Thyroid gland (tissue), 4 donors: ENCODE measurements around the gene LHX6.

Experiments
- CTCF ChIP-seq, 6 experiments: fragments of 200-600 bp in 3 of 6; fragments of 450-650 bp in 3 of 6; sonication (generic) in 3 of 6; IDR thresholded peaks; one replicate each; pipeline ENCODE4 v1.5.1; 2016 to 2019; ENCODE audit warnings: antibody characterized with exemption in 6 of 6, mild to moderate bottlenecking in 2 of 6, inconsistent platforms in 1 of 6, moderate library complexity in 1 of 6
- POLR2A ChIP-seq, 2 donors: fragments of 450-650 bp; IDR thresholded peaks; one replicate each; pipeline ENCODE4 v1.6.1; 2017; ENCODE audit warnings: antibody characterized with exemption in 2 of 2, mild to moderate bottlenecking in 2 of 2, moderate library complexity in 1 of 2

- peak in 2 of 6 experiments; percentile 5 to 33 for TF ChIP-seq CTCF (IDR thresholded peaks at IDR 0.05)
- peak in 1 of 2 donors; percentile 77 for TF ChIP-seq POLR2A (IDR thresholded peaks at IDR 0.05)
Measured at GRCh38 chr9:122264360-122265148, 35.8 kb upstream of the LHX6 start, which contains the start of the genes MRRF and RBM18.
